AG09319 (cell line): Measurements from ENCODE around the gene KSR1.

Experiments used
- DNase-seq: peaks from one replicate; pipeline ENCODE4 v3.0.0-alpha.2; 2010; ENCODE audit warnings: low read depth; ENCODE audit errors: extremely low read depth
- CTCF ChIP-seq: IDR thresholded peaks from 2 replicates; pipeline ENCODE4 v1.5.1; 2011; ENCODE audit warnings: low read depth, mild to moderate bottlenecking, inconsistent platforms, low read length, moderate library complexity

Gene KSR1

GRCh38 chr17:27674335-27674734 is 218.1 kb downstream of the KSR1 start:
- TF ChIP-seq CTCF = no peak
- DNase-seq = no peak
